Esophagus squamous epithelium (tissue), 5 donors: Measurements from ENCODE around the gene PDPN. TPM values are rescaled to one million over a fixed set of nuclear protein-coding genes. Genes with fewer than 3 reads are reported as not detected.

Experiments used
- DNase-seq: peaks from one replicate; lab custom pipeline; 2025; lab: John Stamatoyannopoulos, UW
- H3K27ac ChIP-seq, 4 donors: fragments of 200-600 bp; sonication (generic); one replicate each; pipeline ENCODE4 v1.5.1; 2016 to 2019; ENCODE audit warnings: mild to moderate bottlenecking in 1 of 4
- H3K27me3 ChIP-seq, 4 donors: fragments of 200-600 bp; sonication (generic); 1 replicate in 3 of 4; 2 replicates in 1 of 4; pipeline versions ENCODE4 v1.5.1 to v1.6.0; 2017 to 2021; ENCODE audit warnings: antibody characterized with exemption in 1 of 4
- H3K36me3 ChIP-seq, 3 donors: fragments of 200-600 bp; sonication (generic); one replicate each; pipeline ENCODE4 v1.5.1; 2016 to 2019
- H3K4me1 ChIP-seq, 3 donors: fragments of 200-600 bp; sonication (generic); one replicate each; pipeline ENCODE4 v1.5.1; 2017 to 2019
- H3K4me3 ChIP-seq, 4 donors: fragments of 200-600 bp; sonication (generic); 1 replicate in 3 of 4; 2 replicates in 1 of 4; pipeline ENCODE4 v1.5.1; 2016 to 2019; ENCODE audit warnings: mild to moderate bottlenecking in 2 of 4, moderate library complexity in 1 of 4
- H3K9me3 ChIP-seq, 3 donors: fragments of 200-600 bp; sonication (generic); one replicate each; pipeline ENCODE4 v1.5.1; 2016 to 2019
- CTCF ChIP-seq, 6 experiments: fragments of 450-650 bp in 4 of 6; fragments of 200-600 bp in 2 of 6; sonication (generic) in 2 of 6; IDR thresholded peaks; one replicate each; pipeline ENCODE4 v1.5.1; 2016 to 2019; ENCODE audit warnings: antibody characterized with exemption in 6 of 6, mild to moderate bottlenecking in 4 of 6, moderate library complexity in 4 of 6
- POLR2A ChIP-seq, 4 donors: fragments of 450-650 bp; IDR thresholded peaks; one replicate each; pipeline ENCODE4 v1.6.1; 2017; ENCODE audit warnings: antibody characterized with exemption in 4 of 4, mild to moderate bottlenecking in 4 of 4, moderate library complexity in 3 of 4
- WGBS, 2 donors: methylation state at CpG; one replicate each; pipeline ENCODE4 v1.1.5; 2018; 5-methylcytosine and 5-hydroxymethylcytosine counted together
- intact Hi-C: fragments of 100-400 bp; cut with DNase I; formaldehyde crosslinking; loops from one replicate; pipeline ENCODE4 v1.15.0; 2022
- total RNA-seq, 4 donors: library from RNA; depleted of rRNA; stranded (reverse); fragments of >200 nt; gene quantifications; one replicate each; pipeline ENCODE4 v1.1.0, GENCODE V29; 2016
- donor health status: DM: yes; HTN: yes; CAD: no.

Gene PDPN
- total RNA-seq, 4 donors from 2014 or later, result 4.5 to 24.2 (median 17.6) TPM

GRCh38 chr1:13605159-13605558 is 21.5 kb downstream of the PDPN start:
- no peak for TF ChIP-seq POLR2A (IDR thresholded peaks at IDR 0.05)
- TF ChIP-seq CTCF (IDR thresholded peaks at IDR 0.05), result no peak
- H3K4me3 ChIP-seq, result no peak overlapping the region
- 10 to 33% methylated on average over 1 of the region's 1 CpG for WGBS, 2 donors
- DNase-seq, result no peak
- H3K4me1 ChIP-seq, result peaks cover 6 to 42% (median 16%) of the 10 kb centered on the region in 3 donors
- H3K27me3 ChIP-seq, result peaks cover 0 to 4% (median 0%) of the 10 kb centered on the region in 4 donors
- H3K36me3 ChIP-seq, result peaks cover 0 to 26% (median 0%) of the 10 kb centered on the region in 3 donors
- H3K27ac ChIP-seq, result peak overlapping the region in 3 of 4 donors; percentile 17 to 63 (median 56)
- intact Hi-C loops, result no loop called here
- H3K9me3 ChIP-seq, result no peaks in the 10 kb centered on the region

DNA sequence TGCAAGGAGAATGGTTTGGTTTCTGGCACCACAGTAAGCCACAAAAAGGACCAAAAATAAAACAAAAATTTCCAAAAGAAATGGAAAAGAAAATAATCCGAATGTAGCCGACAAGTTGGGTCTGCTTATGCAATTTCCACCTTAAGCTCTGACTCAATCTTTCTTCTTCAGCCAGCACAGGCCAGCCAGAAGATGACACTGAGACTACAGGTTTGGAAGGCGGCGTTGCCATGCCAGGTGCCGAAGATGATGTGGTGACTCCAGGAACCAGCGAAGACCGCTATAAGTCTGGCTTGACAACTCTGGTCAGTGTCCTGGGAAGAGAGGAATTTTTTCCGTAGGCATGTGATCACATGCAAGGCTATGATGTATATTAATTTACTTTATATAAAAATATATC is 23.4 kb downstream of the PDPN start:
- no peak overlapping the region for H3K27ac ChIP-seq
- TF ChIP-seq CTCF (IDR thresholded peaks at IDR 0.05) (no peak), POLR2A (IDR thresholded peaks at IDR 0.05) (no peak)
- H3K4me1 ChIP-seq, result peaks cover 0 to 28% (median 4%) of the 10 kb centered on the region in 3 donors
- H3K27me3 ChIP-seq, result peaks cover 0 to 4% (median 0%) of the 10 kb centered on the region in 4 donors
- DNase-seq, result no peak
- WGBS, 2 donors, result 76 to 93% methylated on average over 8 of the region's 8 CpGs
- H3K4me3 ChIP-seq, result no peak overlapping the region
- H3K9me3 ChIP-seq, result no peaks in the 10 kb centered on the region
- peaks cover 0 to 35% (median 0%) of the 10 kb centered on the region in 3 donors for H3K36me3 ChIP-seq
- intact Hi-C loops, result no loop called here

GRCh38 chr1:13616234-13616633 is 32.6 kb downstream of the PDPN start:
- no peak for DNase-seq
- Histone ChIP-seq H3K4me3 (no peak overlapping the region), H3K36me3 (peaks cover 0 to 23% (median 0%) of the 10 kb centered on the region in 3 donors), H3K9me3 (no peaks in the 10 kb centered on the region), H3K27me3 (no peaks in the 10 kb centered on the region), H3K27ac (peak overlapping the region; percentile 74 to 88 (median 80)), H3K4me1 (peaks cover 21 to 42% (median 24%) of the 10 kb centered on the region in 3 donors)
- no peak for TF ChIP-seq POLR2A (IDR thresholded peaks at IDR 0.05)
- TF ChIP-seq CTCF (IDR thresholded peaks at IDR 0.05), result no peak
- WGBS, 2 donors, result 64 to 67% methylated on average over 5 of the region's 5 CpGs
- intact Hi-C loops, result no loop called here

DNA sequence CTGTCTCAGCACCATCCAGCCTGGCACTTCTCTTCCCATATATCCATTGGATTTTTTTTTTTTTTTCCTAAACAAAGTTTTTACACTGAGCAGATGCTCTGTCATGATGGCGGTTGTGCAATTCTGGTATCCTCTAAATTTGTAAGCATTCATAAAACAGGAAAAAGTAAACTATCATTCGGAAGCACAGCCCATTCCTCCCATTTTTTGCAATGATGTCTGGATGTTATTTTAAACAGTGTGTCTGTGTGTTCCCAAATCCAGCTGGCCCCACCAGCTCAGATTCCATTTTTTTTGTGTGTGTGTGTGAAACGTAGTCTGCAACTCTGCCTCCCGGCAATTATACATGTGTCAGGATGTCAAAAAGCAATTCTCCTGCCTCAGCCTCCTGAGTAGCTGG is 33.5 kb downstream of the PDPN start:
- H3K4me3 ChIP-seq, result no peak overlapping the region
- H3K4me1 ChIP-seq, result peaks cover 21 to 42% (median 24%) of the 10 kb centered on the region in 3 donors
- H3K27me3 ChIP-seq, result no peaks in the 10 kb centered on the region
- intact Hi-C loops, result no loop called here
- WGBS, 2 donors, result 60 to 69% methylated on average over 4 of the region's 4 CpGs
- peak overlapping the region; percentile 74 to 88 (median 80) for H3K27ac ChIP-seq
- TF ChIP-seq POLR2A (IDR thresholded peaks at IDR 0.05) (no peak), CTCF (IDR thresholded peaks at IDR 0.05) (no peak)
- peaks cover 0 to 22% (median 0%) of the 10 kb centered on the region in 3 donors for H3K36me3 ChIP-seq
- no peak for DNase-seq
- H3K9me3 ChIP-seq, result no peaks in the 10 kb centered on the region

DNA sequence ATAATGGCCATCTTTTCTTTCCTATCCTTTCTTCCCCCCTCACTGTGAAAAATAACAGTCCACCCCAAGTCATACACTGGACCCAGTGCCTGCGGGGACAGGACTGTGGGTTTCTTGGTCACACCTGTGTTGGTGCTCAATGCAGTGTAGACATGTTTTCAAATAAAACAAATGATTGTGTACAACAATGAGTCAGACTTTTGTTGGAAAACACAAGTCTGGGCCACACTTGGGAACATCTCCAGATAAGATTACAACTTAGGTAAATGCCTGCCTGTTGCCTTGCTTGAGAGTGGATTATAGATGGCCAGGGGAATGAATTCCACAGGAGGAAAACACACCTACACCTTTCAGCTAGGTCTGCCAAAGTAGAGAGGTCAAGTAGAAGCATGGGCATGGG is 34.1 kb downstream of the PDPN start:
- Histone ChIP-seq H3K4me3 (no peak overlapping the region), H3K27me3 (no peaks in the 10 kb centered on the region), H3K9me3 (no peaks in the 10 kb centered on the region), H3K4me1 (peaks cover 21 to 42% (median 24%) of the 10 kb centered on the region in 3 donors), H3K27ac (peak overlapping the region; percentile 74 to 88 (median 80)), H3K36me3 (peaks cover 0 to 20% (median 0%) of the 10 kb centered on the region in 3 donors)
- WGBS, 2 donors, result 22 to 40% methylated on average over 1 of the region's 1 CpG
- DNase-seq, result no peak
- intact Hi-C loops, result no loop called here
- no peak for TF ChIP-seq CTCF (IDR thresholded peaks at IDR 0.05)
- no peak for TF ChIP-seq POLR2A (IDR thresholded peaks at IDR 0.05)
